GM12878 (cell line): ENCODE results near the gene MMP10.

Experiments
- BACH1 ChIP-seq: fragments of 450-650 bp; IDR thresholded peaks from 2 replicates; pipeline ENCODE4 v1.6.1; 2017; ENCODE audit warnings: mild to moderate bottlenecking, borderline replicate concordance
- CBFB ChIP-seq: IDR thresholded peaks from 2 replicates; pipeline ENCODE4 v1.6.1; 2016; ENCODE audit warnings: antibody characterized with exemption, low read depth
- FOXM1 ChIP-seq: IDR thresholded peaks from 2 replicates; pipeline ENCODE4 v1.6.1; 2012; ENCODE audit warnings: low read depth, mild to moderate bottlenecking, inconsistent platforms, low read length, moderate library complexity
- TF ChIP-seq, protein P1 (sequence below), 3 experiments: IDR thresholded peaks in 2 of 3; conservative IDR thresholded peaks in 1 of 3; 2 replicates each; pipeline ENCODE4 v1.5.1; 2011; ENCODE audit warnings: low read depth in 3 of 3, low read length in 3 of 3, mild to moderate bottlenecking in 3 of 3, control low read depth in 2 of 3, moderate library complexity in 2 of 3, inconsistent platforms in 1 of 3, mixed read lengths in 1 of 3; ENCODE audit not compliant: control insufficient read depth in 2 of 3, insufficient read depth in 1 of 3; ENCODE audit errors: extremely low read depth in 1 of 3
- TF ChIP-seq, protein P2 (sequence below): fragments of 450-650 bp; IDR thresholded peaks from 2 replicates; pipeline ENCODE4 v1.6.1; 2018; ENCODE audit warnings: mild to moderate bottlenecking, low read depth, moderate library complexity; ENCODE audit not compliant: partially characterized antibody

DNA sequence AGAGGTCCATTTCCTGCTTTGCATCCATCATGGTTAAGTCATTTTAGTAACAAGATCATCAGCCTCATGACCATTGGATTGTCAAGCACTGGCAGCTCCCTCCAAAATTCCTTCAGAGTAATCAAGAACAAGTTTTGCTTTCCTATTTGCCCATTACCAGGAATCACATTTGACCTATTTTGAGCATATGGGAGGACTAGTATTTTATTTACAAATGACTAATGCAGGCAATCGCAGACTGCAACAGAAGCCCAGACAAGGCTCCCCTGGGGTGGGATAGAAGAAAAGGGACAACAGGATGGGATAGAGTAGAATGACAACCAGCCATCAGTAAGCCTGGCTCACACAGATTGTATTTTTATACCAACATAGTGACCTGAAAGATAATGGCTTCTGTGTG is 9.1 kb downstream of the MMP10 start:
- TF ChIP-seq BACH1, result no peak
- TF ChIP-seq, protein P1, sequence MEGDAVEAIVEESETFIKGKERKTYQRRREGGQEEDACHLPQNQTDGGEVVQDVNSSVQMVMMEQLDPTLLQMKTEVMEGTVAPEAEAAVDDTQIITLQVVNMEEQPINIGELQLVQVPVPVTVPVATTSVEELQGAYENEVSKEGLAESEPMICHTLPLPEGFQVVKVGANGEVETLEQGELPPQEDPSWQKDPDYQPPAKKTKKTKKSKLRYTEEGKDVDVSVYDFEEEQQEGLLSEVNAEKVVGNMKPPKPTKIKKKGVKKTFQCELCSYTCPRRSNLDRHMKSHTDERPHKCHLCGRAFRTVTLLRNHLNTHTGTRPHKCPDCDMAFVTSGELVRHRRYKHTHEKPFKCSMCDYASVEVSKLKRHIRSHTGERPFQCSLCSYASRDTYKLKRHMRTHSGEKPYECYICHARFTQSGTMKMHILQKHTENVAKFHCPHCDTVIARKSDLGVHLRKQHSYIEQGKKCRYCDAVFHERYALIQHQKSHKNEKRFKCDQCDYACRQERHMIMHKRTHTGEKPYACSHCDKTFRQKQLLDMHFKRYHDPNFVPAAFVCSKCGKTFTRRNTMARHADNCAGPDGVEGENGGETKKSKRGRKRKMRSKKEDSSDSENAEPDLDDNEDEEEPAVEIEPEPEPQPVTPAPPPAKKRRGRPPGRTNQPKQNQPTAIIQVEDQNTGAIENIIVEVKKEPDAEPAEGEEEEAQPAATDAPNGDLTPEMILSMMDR (IDR thresholded peaks at IDR 0.05 in 2 of 3, conservative IDR thresholded peaks at IDR 0.05 in 1 of 3; ENCODE audit: control insufficient read depth in 2 of 3, extremely low read depth in 1 of 3, insufficient read depth in 1 of 3, low read depth in 3 of 3, low read length in 3 of 3), result no peak
- no peak for TF ChIP-seq FOXM1
- TF ChIP-seq, protein P2, sequence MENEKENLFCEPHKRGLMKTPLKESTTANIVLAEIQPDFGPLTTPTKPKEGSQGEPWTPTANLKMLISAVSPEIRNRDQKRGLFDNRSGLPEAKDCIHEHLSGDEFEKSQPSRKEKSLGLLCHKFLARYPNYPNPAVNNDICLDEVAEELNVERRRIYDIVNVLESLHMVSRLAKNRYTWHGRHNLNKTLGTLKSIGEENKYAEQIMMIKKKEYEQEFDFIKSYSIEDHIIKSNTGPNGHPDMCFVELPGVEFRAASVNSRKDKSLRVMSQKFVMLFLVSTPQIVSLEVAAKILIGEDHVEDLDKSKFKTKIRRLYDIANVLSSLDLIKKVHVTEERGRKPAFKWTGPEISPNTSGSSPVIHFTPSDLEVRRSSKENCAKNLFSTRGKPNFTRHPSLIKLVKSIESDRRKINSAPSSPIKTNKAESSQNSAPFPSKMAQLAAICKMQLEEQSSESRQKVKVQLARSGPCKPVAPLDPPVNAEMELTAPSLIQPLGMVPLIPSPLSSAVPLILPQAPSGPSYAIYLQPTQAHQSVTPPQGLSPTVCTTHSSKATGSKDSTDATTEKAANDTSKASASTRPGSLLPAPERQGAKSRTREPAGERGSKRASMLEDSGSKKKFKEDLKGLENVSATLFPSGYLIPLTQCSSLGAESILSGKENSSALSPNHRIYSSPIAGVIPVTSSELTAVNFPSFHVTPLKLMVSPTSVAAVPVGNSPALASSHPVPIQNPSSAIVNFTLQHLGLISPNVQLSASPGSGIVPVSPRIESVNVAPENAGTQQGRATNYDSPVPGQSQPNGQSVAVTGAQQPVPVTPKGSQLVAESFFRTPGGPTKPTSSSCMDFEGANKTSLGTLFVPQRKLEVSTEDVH, result no peak
- TF ChIP-seq CBFB, result no peak
